Measurements from ENCODE around the gene ZNF628. TPM values are rescaled to one million over a fixed set of nuclear protein-coding genes. Genes with fewer than 3 reads are reported as not detected.

The ZNF628 gene
- 10 to 100 TPM in 1 of 2 donors, 1 to 10 TPM in 1; 7.4 to 14.2 TPM for total RNA-seq

- DNase-seq (ENCODE audit: low spot score in 2 of 2) = peak; percentile 94 to 97
- peak within 1 kb of the TSS; percentile 79 to 94 for H3K27ac Mint-ChIP-seq
- no peaks in the 10 kb centered on the region for H3K36me3 Mint-ChIP-seq
- H3K9me3 Mint-ChIP-seq = no peaks in the 10 kb centered on the region
- ATAC-seq = peak; percentile 95 to 99
Measured at GRCh38 chr19:55476100-55476775, at the start of gene ZNF628. TSS of gene ZNF628 (plus strand) at chr19:55476617. CDS start at chr19:55479911, 3,294 bp downstream.

- peaks cover 0 to 7% of the 10 kb centered on the region in 2 donors for H3K9me3 Mint-ChIP-seq
- H3K27ac Mint-ChIP-seq = no peak overlapping the region
- DNase-seq (ENCODE audit: low spot score in 2 of 2) (no peak), ATAC-seq (no peak)
- H3K36me3 Mint-ChIP-seq = peaks cover 0 to 9% of the 10 kb centered on the region in 2 donors
Measured at GRCh38 chr19:55431183-55431582, 45.2 kb upstream of the ZNF628 start.

- Mint-ChIP-seq H3K36me3 (peaks cover 0 to 9% of the 10 kb centered on the region in 2 donors), H3K9me3 (peaks cover 0 to 7% of the 10 kb centered on the region in 2 donors), H3K27ac (no peak overlapping the region)
- ATAC-seq = no peak
- DNase-seq (ENCODE audit: low spot score in 2 of 2) = no peak
Measured at GRCh38 chr19:55432241-55432959, 44.0 kb upstream of the ZNF628 start.

GRCh38 chr19:55433292-55433691 is 43.1 kb upstream of the ZNF628 start:
- ATAC-seq (no peak), DNase-seq (ENCODE audit: low spot score in 2 of 2) (no peak)
- peaks cover 0 to 9% of the 10 kb centered on the region in 2 donors for H3K36me3 Mint-ChIP-seq
- no peak overlapping the region for H3K27ac Mint-ChIP-seq
- H3K9me3 Mint-ChIP-seq = peaks cover 0 to 7% of the 10 kb centered on the region in 2 donors

- Mint-ChIP-seq H3K27ac (no peak overlapping the region), H3K36me3 (peaks cover 0 to 9% of the 10 kb centered on the region in 2 donors), H3K9me3 (peaks cover 0 to 7% of the 10 kb centered on the region in 2 donors)
- DNase-seq (ENCODE audit: low spot score in 2 of 2) (no peak), ATAC-seq (no peak)
Measured at GRCh38 chr19:55434356-55434919, 42.0 kb upstream of the ZNF628 start.

- Mint-ChIP-seq H3K9me3 (peaks cover 0 to 7% of the 10 kb centered on the region in 2 donors), H3K27ac (no peak overlapping the region), H3K36me3 (peaks cover 0 to 9% of the 10 kb centered on the region in 2 donors)
- DNase-seq (ENCODE audit: low spot score in 2 of 2) = no peak
- no peak for ATAC-seq
Measured at GRCh38 chr19:55435020-55435419, 41.4 kb upstream of the ZNF628 start.

GRCh38 chr19:55436847-55437246 is 39.6 kb upstream of the ZNF628 start:
- ATAC-seq = no peak
- peaks cover 7 to 11% of the 10 kb centered on the region in 2 donors for H3K36me3 Mint-ChIP-seq
- no peak for DNase-seq (ENCODE audit: low spot score in 2 of 2)
- H3K27ac Mint-ChIP-seq = no peak overlapping the region
- no peaks in the 10 kb centered on the region for H3K9me3 Mint-ChIP-seq

- ATAC-seq (peak in 1 of 2 donors; percentile 24), DNase-seq (ENCODE audit: low spot score in 2 of 2) (no peak)
- Mint-ChIP-seq H3K27ac (no peak overlapping the region), H3K9me3 (no peaks in the 10 kb centered on the region), H3K36me3 (peaks cover 7 to 11% of the 10 kb centered on the region in 2 donors)
Measured at GRCh38 chr19:55437410-55437809, 39.0 kb upstream of the ZNF628 start.

- no peak for DNase-seq (ENCODE audit: low spot score in 2 of 2)
- Mint-ChIP-seq H3K27ac (no peak overlapping the region), H3K9me3 (no peaks in the 10 kb centered on the region), H3K36me3 (peaks cover 7 to 11% of the 10 kb centered on the region in 2 donors)
- no peak for ATAC-seq
Measured at GRCh38 chr19:55439052-55439451, 37.4 kb upstream of the ZNF628 start.

GRCh38 chr19:55440411-55441105 is 35.9 kb upstream of the ZNF628 start:
- DNase-seq (ENCODE audit: low spot score in 2 of 2) = no peak
- H3K9me3 Mint-ChIP-seq = no peaks in the 10 kb centered on the region
- H3K27ac Mint-ChIP-seq = no peak overlapping the region
- ATAC-seq = peak in 1 of 2 donors; percentile 49
- H3K36me3 Mint-ChIP-seq = peaks cover 7 to 11% of the 10 kb centered on the region in 2 donors

GRCh38 chr19:55441319-55441691 is 35.1 kb upstream of the ZNF628 start:
- Mint-ChIP-seq H3K27ac (no peak overlapping the region), H3K9me3 (no peaks in the 10 kb centered on the region), H3K36me3 (peaks cover 7 to 11% of the 10 kb centered on the region in 2 donors)
- DNase-seq (ENCODE audit: low spot score in 2 of 2) (no peak), ATAC-seq (no peak)

GRCh38 chr19:55441692-55442321 is 34.6 kb upstream of the ZNF628 start:
- DNase-seq (ENCODE audit: low spot score in 2 of 2) (no peak), ATAC-seq (peak in 1 of 2 donors; percentile 54)
- Mint-ChIP-seq H3K27ac (no peak overlapping the region), H3K36me3 (peaks cover 7 to 11% of the 10 kb centered on the region in 2 donors), H3K9me3 (no peaks in the 10 kb centered on the region)

GRCh38 chr19:55442372-55442961 is 34.0 kb upstream of the ZNF628 start:
- ATAC-seq (peak in 1 of 2 donors; percentile 39), DNase-seq (ENCODE audit: low spot score in 2 of 2) (no peak)
- H3K27ac Mint-ChIP-seq = no peak overlapping the region
- peaks cover 7 to 11% of the 10 kb centered on the region in 2 donors for H3K36me3 Mint-ChIP-seq
- no peaks in the 10 kb centered on the region for H3K9me3 Mint-ChIP-seq

GRCh38 chr19:55443045-55443823 is 33.2 kb upstream of the ZNF628 start, which contains the start of gene SHISA7:
TSS of gene SHISA7 (minus strand) at chr19:55443300. CDS start at chr19:55442863, 437 bp downstream.
- ATAC-seq (no peak), DNase-seq (ENCODE audit: low spot score in 2 of 2) (no peak)
- H3K9me3 Mint-ChIP-seq = no peaks in the 10 kb centered on the region
- H3K36me3 Mint-ChIP-seq = peaks cover 7 to 11% of the 10 kb centered on the region in 2 donors
- H3K27ac Mint-ChIP-seq = no peak within 1 kb of the TSS

- Mint-ChIP-seq H3K36me3 (peaks cover 7 to 11% of the 10 kb centered on the region in 2 donors), H3K27ac (no peak overlapping the region), H3K9me3 (no peaks in the 10 kb centered on the region)
- no peak for DNase-seq (ENCODE audit: low spot score in 2 of 2)
- ATAC-seq = no peak
Measured at GRCh38 chr19:55443824-55444480, 32.5 kb upstream of the ZNF628 start.
